Activated T-helper 17 cell treated with anti-CD3 and anti-CD28 coated beads, Interleukin-2, amount 50 U/mL, for 72 hours (primary cell): ENCODE measurements around the gene SLC25A48. TPM values are rescaled to one million over a fixed set of nuclear protein-coding genes. Genes with fewer than 3 reads are reported as not detected.

Experiments used
- ATAC-seq: fragments of 150-1000 bp; cut with Tn5 transposase; replicated peaks from 2 replicates; pipeline ENCODE4 v1.10.0; 2021; ENCODE audit warnings: mild to moderate bottlenecking, moderate library complexity
- H3K27ac Mint-ChIP-seq: one replicate; pipeline ENCODE4 v1.8.0; 2022; ENCODE audit warnings: mixed read lengths
- H3K27me3 Mint-ChIP-seq: one replicate; pipeline ENCODE4 v1.8.0; 2022; ENCODE audit warnings: mixed read lengths
- H3K36me3 Mint-ChIP-seq: one replicate; pipeline ENCODE4 v1.8.0; 2022; ENCODE audit warnings: low read depth, mild to moderate bottlenecking, mixed read lengths
- H3K4me1 Mint-ChIP-seq: one replicate; pipeline ENCODE4 v1.8.0; 2022; ENCODE audit warnings: mixed read lengths
- H3K4me3 Mint-ChIP-seq: one replicate; pipeline ENCODE4 v1.8.0; 2022; ENCODE audit warnings: mild to moderate bottlenecking, mixed read lengths
- H3K9me3 Mint-ChIP-seq: one replicate; pipeline ENCODE4 v1.8.0; 2022; ENCODE audit warnings: mixed read lengths
- total RNA-seq, 2 donors: library from RNA; stranded (reverse); gene quantifications; one replicate each; pipeline ENCODE4 v1.2.3, GENCODE V29; 2022

The SLC25A48 gene
- total RNA-seq, 2 donors from 2014 or later = not detected

- no peak for ATAC-seq
- no peak overlapping the region for H3K4me3 Mint-ChIP-seq
- no peaks in the 10 kb centered on the region for H3K9me3 Mint-ChIP-seq
- H3K27ac Mint-ChIP-seq = no peak overlapping the region
- H3K36me3 Mint-ChIP-seq = no peaks in the 10 kb centered on the region
- no peaks in the 10 kb centered on the region for H3K4me1 Mint-ChIP-seq
- H3K27me3 Mint-ChIP-seq = peaks cover 17% of the 10 kb centered on the region
Measured at GRCh38 chr5:135875567-135875966, 41.1 kb downstream of the SLC25A48 start.

DNA sequence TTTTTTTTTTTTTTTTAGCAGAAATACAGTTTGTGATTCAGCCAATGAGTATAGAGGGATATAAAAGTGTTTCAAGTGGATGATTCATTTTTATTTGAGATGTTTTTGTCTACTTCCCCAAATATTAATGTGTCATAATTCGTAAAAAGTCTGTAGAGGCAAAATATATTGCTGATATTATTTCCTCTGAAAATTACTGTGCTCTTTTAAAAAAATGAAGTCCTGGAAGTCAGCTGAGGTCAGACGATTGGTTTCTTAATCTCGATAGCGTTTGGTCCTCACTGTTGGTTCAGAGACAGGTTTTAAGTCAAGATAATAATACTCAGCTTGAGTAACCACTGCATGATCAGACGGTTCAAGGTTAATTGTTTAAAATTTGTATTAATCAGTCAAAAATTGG, 41.7 kb downstream of the SLC25A48 start:
- Mint-ChIP-seq H3K27me3 (peaks cover 23% of the 10 kb centered on the region), H3K4me1 (no peaks in the 10 kb centered on the region), H3K27ac (no peak overlapping the region), H3K36me3 (no peaks in the 10 kb centered on the region), H3K9me3 (no peaks in the 10 kb centered on the region), H3K4me3 (no peak overlapping the region)
- ATAC-seq = no peak

GRCh38 chr5:135877570-135878155, 43.2 kb downstream of the SLC25A48 start:
- no peaks in the 10 kb centered on the region for H3K4me1 Mint-ChIP-seq
- no peak overlapping the region for H3K4me3 Mint-ChIP-seq
- H3K36me3 Mint-ChIP-seq = no peaks in the 10 kb centered on the region
- H3K9me3 Mint-ChIP-seq = no peaks in the 10 kb centered on the region
- no peak overlapping the region for H3K27ac Mint-ChIP-seq
- no peak for ATAC-seq
- H3K27me3 Mint-ChIP-seq = peaks cover 32% of the 10 kb centered on the region

GRCh38 chr5:135878156-135878620, 43.7 kb downstream of the SLC25A48 start:
- Mint-ChIP-seq H3K9me3 (no peaks in the 10 kb centered on the region), H3K36me3 (no peaks in the 10 kb centered on the region), H3K27me3 (peaks cover 34% of the 10 kb centered on the region), H3K4me3 (no peak overlapping the region), H3K27ac (no peak overlapping the region), H3K4me1 (no peaks in the 10 kb centered on the region)
- no peak for ATAC-seq

DNA sequence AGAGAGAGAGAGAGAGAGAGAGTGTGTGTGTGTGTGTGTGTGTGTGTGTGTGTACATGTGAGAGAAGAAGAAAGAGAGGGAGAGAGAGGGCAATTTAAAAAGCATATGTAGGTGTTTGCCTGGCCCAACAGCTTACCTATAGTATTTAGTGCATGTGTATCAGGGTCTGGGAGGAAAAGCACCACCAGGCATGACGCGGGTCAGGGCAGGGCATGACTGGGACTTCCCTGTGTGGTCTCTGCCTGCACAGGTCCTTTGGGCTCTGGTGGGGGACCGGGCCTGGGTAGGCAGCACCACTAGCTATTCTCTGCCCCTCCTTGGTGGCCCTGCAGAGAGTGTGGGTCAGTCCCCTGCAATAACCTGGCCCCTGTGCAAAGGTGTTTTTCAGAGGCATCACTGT, 45.1 kb downstream of the SLC25A48 start:
- H3K4me3 Mint-ChIP-seq = no peak overlapping the region
- no peaks in the 10 kb centered on the region for H3K4me1 Mint-ChIP-seq
- no peak for ATAC-seq
- no peak overlapping the region for H3K27ac Mint-ChIP-seq
- no peaks in the 10 kb centered on the region for H3K9me3 Mint-ChIP-seq
- H3K36me3 Mint-ChIP-seq = no peaks in the 10 kb centered on the region
- peaks cover 40% of the 10 kb centered on the region for H3K27me3 Mint-ChIP-seq

- no peaks in the 10 kb centered on the region for H3K4me1 Mint-ChIP-seq
- no peaks in the 10 kb centered on the region for H3K36me3 Mint-ChIP-seq
- H3K4me3 Mint-ChIP-seq = no peak overlapping the region
- ATAC-seq = no peak
- no peak overlapping the region for H3K27ac Mint-ChIP-seq
- no peaks in the 10 kb centered on the region for H3K9me3 Mint-ChIP-seq
- peaks cover 42% of the 10 kb centered on the region for H3K27me3 Mint-ChIP-seq
Measured at GRCh38 chr5:135880278-135880677, 45.8 kb downstream of the SLC25A48 start.

DNA sequence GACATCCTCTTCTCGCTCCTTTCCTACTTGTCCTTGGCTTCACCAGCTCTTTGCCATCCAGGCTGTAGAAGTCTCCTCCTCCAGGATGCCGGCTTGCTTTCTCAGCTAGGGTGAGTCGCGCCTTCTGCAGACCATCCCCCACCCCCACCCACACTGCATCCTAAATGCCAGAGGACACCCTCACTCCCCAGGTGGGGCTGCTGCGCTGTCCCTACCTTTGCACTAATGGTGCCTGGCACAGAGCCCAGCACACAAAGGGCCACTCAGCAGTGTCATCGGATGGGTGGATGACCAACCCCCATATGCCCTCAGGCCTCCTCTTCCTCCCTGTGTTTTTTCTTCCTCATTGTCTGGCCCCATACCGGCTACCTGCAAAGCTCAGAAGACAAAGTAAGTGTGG, 46.3 kb downstream of the SLC25A48 start:
- Mint-ChIP-seq H3K4me3 (no peak overlapping the region), H3K4me1 (no peaks in the 10 kb centered on the region), H3K36me3 (no peaks in the 10 kb centered on the region), H3K27ac (no peak overlapping the region), H3K9me3 (no peaks in the 10 kb centered on the region), H3K27me3 (peaks cover 44% of the 10 kb centered on the region)
- ATAC-seq = no peak

GRCh38 chr5:135881244-135881643, 46.8 kb downstream of the SLC25A48 start:
- Mint-ChIP-seq H3K9me3 (no peaks in the 10 kb centered on the region), H3K4me1 (no peaks in the 10 kb centered on the region), H3K36me3 (no peaks in the 10 kb centered on the region), H3K27ac (no peak overlapping the region), H3K4me3 (no peak overlapping the region), H3K27me3 (peaks cover 44% of the 10 kb centered on the region)
- no peak for ATAC-seq

DNA sequence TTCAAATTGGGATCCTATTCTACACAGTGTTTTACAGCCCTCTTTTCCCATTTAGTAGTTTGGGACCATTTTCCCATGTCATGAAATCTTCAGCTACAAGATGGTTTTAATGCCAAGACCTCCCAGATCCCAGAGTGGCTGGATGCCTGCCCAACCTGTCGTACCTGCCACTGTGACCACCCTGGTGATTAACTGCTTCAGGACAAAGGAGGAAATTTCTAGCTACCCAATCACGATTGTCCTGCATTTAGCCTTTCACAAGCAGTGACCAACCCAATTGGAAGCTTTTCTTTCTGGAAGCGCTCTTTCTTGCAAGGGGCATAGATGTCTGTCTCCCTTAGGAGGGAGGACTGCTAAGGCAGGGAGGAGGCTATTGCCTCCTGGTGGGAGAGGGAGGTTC, 47.4 kb downstream of the SLC25A48 start:
- ATAC-seq = no peak
- H3K27ac Mint-ChIP-seq = no peak overlapping the region
- H3K36me3 Mint-ChIP-seq = no peaks in the 10 kb centered on the region
- no peaks in the 10 kb centered on the region for H3K4me1 Mint-ChIP-seq
- no peak overlapping the region for H3K4me3 Mint-ChIP-seq
- peaks cover 44% of the 10 kb centered on the region for H3K27me3 Mint-ChIP-seq
- H3K9me3 Mint-ChIP-seq = no peaks in the 10 kb centered on the region

GRCh38 chr5:135883026-135883425, 48.6 kb downstream of the SLC25A48 start:
- no peak for ATAC-seq
- Mint-ChIP-seq H3K36me3 (no peaks in the 10 kb centered on the region), H3K27me3 (peaks cover 41% of the 10 kb centered on the region), H3K4me1 (no peaks in the 10 kb centered on the region), H3K9me3 (no peaks in the 10 kb centered on the region), H3K4me3 (no peak overlapping the region), H3K27ac (no peak overlapping the region)

GRCh38 chr5:135883441-135883840, 49.0 kb downstream of the SLC25A48 start:
- no peaks in the 10 kb centered on the region for H3K9me3 Mint-ChIP-seq
- no peaks in the 10 kb centered on the region for H3K36me3 Mint-ChIP-seq
- no peaks in the 10 kb centered on the region for H3K4me1 Mint-ChIP-seq
- no peak overlapping the region for H3K27ac Mint-ChIP-seq
- no peak for ATAC-seq
- H3K27me3 Mint-ChIP-seq = peaks cover 41% of the 10 kb centered on the region
- H3K4me3 Mint-ChIP-seq = no peak overlapping the region

DNA sequence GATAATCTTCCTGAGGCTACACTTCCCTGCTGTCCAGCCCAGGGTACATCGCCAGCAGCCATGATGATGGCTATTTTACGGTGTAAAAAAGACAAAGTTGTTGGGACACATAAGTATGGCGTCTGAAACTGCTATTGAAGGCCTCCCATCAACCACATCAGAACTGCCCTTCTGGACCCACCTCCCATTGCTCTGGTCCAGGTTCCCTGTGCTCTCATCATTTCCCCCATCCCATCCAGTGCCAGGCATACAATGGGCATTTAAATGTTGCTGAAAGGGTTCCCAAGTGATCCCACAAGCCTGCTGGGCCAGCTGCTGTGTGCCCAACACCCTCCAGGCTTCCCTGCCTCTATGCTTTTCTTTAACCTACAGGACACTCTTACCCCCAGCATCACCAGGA, 50.6 kb downstream of the SLC25A48 start:
- Mint-ChIP-seq H3K9me3 (no peaks in the 10 kb centered on the region), H3K36me3 (no peaks in the 10 kb centered on the region), H3K27me3 (peaks cover 42% of the 10 kb centered on the region), H3K4me1 (no peaks in the 10 kb centered on the region), H3K27ac (no peak overlapping the region), H3K4me3 (no peak overlapping the region)
- no peak for ATAC-seq

DNA sequence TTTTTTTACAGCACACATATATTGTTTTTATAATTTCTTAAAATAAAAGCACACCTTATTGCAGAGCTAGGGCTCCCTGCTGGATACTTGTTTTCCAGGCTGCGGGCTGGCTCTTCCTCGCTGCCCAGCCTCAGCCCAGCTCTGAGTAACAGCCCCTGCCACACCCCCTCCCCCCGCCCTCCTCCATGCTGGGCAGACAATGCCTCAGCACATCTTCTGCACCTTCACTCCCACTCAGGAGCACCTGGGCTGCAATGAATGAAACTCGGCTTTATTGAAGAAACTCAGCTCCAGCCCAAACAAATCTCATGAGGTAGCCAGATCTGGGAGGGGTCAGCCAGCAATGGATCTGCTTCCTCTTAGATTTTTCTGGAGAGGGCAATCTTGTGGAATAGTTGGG, 51.7 kb downstream of the SLC25A48 start:
- no peak overlapping the region for H3K27ac Mint-ChIP-seq
- no peak for ATAC-seq
- no peak overlapping the region for H3K4me3 Mint-ChIP-seq
- H3K4me1 Mint-ChIP-seq = peaks cover 5% of the 10 kb centered on the region
- H3K27me3 Mint-ChIP-seq = peaks cover 33% of the 10 kb centered on the region
- H3K36me3 Mint-ChIP-seq = no peaks in the 10 kb centered on the region
- no peaks in the 10 kb centered on the region for H3K9me3 Mint-ChIP-seq

GRCh38 chr5:135887447-135887864, 53.0 kb downstream of the SLC25A48 start:
- H3K9me3 Mint-ChIP-seq = no peaks in the 10 kb centered on the region
- H3K27ac Mint-ChIP-seq = no peak overlapping the region
- peak; percentile 63 for ATAC-seq
- no peak overlapping the region for H3K4me3 Mint-ChIP-seq
- peaks cover 10% of the 10 kb centered on the region for H3K4me1 Mint-ChIP-seq
- H3K36me3 Mint-ChIP-seq = no peaks in the 10 kb centered on the region
- H3K27me3 Mint-ChIP-seq = peaks cover 25% of the 10 kb centered on the region

DNA sequence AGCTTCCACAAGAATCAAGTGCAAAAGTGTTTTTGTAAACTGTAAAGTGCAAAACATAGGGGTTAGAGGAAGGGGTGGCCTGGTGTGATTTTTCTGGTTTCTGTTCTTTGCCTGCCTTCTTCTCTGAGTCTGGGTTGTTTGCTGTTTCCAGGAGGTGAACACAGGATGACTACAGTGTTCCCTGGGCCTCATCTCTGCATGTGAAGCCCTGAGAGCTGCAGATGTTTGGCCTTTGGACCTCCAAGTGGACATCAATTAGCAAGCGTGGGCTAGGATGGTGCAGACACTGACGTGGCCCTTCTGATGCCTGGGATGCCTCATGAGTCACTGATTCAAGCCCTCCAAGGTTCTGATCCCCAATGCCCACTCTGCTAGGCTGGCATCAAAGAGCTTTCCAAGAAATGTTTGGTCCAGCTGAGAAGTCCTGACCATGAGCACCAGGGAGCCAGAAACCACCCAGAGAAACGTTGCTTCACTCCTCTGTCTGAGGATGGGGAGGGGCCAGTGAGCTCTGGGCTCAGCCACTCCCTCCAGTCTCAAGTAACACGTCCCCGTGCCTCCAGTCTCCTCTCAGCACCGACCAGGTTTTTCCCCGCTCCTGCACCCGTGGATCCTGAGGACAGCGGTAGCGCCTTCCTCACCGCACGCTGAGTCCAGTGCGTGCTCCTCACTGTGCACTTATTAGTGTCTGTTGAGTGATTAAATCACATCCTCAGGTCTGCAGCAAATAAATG, 53.6 kb downstream of the SLC25A48 start:
- Mint-ChIP-seq H3K9me3 (no peaks in the 10 kb centered on the region), H3K27ac (no peak overlapping the region), H3K36me3 (no peaks in the 10 kb centered on the region), H3K4me1 (peaks cover 10% of the 10 kb centered on the region), H3K4me3 (no peak overlapping the region), H3K27me3 (peaks cover 21% of the 10 kb centered on the region)
- ATAC-seq = no peak
